H9 (cell line): ENCODE results near the gene GCLC. TPM values are rescaled to one million over a fixed set of nuclear protein-coding genes. Genes with fewer than 3 reads are reported as not detected.

Source experiments
- DNase-seq: peaks from one replicate; pipeline ENCODE4 v3.0.0-alpha.2; 2017
- H2AFZ ChIP-seq: one replicate; pipeline ENCODE4 v1.6.1; 2013; ENCODE audit warnings: mild to moderate bottlenecking, low read length, control low read depth, moderate library complexity
- H2AK5ac ChIP-seq: 2 replicates; pipeline ENCODE4 v1.6.1; 2013; ENCODE audit warnings: low read length, control low read depth, mixed read lengths; ENCODE audit not compliant: insufficient read length
- H2BK120ac ChIP-seq: one replicate; pipeline ENCODE4 v1.6.1; 2013; ENCODE audit warnings: low read depth, mild to moderate bottlenecking, low read length, control low read depth, inconsistent platforms; ENCODE audit not compliant: poor library complexity, severe bottlenecking
- H2BK12ac ChIP-seq: 2 replicates; pipeline ENCODE4 v1.6.1; 2013; ENCODE audit warnings: low read length, control low read depth, mixed read lengths, low read depth; ENCODE audit not compliant: insufficient read length
- H2BK15ac ChIP-seq: 2 replicates; pipeline ENCODE4 v1.6.1; 2013; ENCODE audit warnings: low read depth, low read length, control low read depth
- H2BK20ac ChIP-seq: one replicate; pipeline ENCODE4 v1.6.1; 2013; ENCODE audit warnings: low read depth, mild to moderate bottlenecking, low read length, control low read depth, inconsistent platforms; ENCODE audit not compliant: poor library complexity, severe bottlenecking
- H2BK5ac ChIP-seq: 2 replicates; pipeline ENCODE4 v1.6.1; 2013; ENCODE audit warnings: low read length, control low read depth, mixed read lengths; ENCODE audit not compliant: insufficient read length
- H3K14ac ChIP-seq: 2 replicates; pipeline ENCODE4 v1.6.1; 2013; ENCODE audit warnings: low read length, control low read depth; ENCODE audit not compliant: insufficient read depth
- H3K18ac ChIP-seq: 2 replicates; pipeline ENCODE4 v1.6.1; 2013; ENCODE audit warnings: low read depth, mild to moderate bottlenecking, mixed read lengths, low read length, control low read depth; ENCODE audit not compliant: insufficient read length
- H3K23ac ChIP-seq: 2 replicates; pipeline ENCODE4 v1.6.1; 2013; ENCODE audit warnings: low read length, control low read depth, mixed read lengths, low read depth; ENCODE audit not compliant: insufficient read length
- H3K23me2 ChIP-seq: 2 replicates; pipeline ENCODE4 v1.6.1; 2013; ENCODE audit warnings: low read depth, mild to moderate bottlenecking, mixed read lengths, low read length, control low read depth; ENCODE audit not compliant: insufficient read length, poor library complexity, severe bottlenecking
- H3K27ac ChIP-seq: 2 replicates; pipeline ENCODE4 v1.5.1; 2013; ENCODE audit warnings: low read length, control low read depth, mixed read lengths, low read depth; ENCODE audit not compliant: insufficient read length
- H3K27me3 ChIP-seq: 2 replicates; pipeline ENCODE4 v1.6.1; 2013; ENCODE audit warnings: low read length, control low read depth, inconsistent platforms; ENCODE audit not compliant: insufficient read depth
- H3K4ac ChIP-seq: 2 replicates; pipeline ENCODE4 v1.6.1; 2013; ENCODE audit warnings: low read depth, mild to moderate bottlenecking, control low read depth, inconsistent platforms, low read length, moderate library complexity
- H3K4me1 ChIP-seq: 2 replicates; pipeline ENCODE4 v1.6.1; 2013; ENCODE audit warnings: low read length, control low read depth, inconsistent platforms; ENCODE audit not compliant: insufficient read depth
- H3K4me2 ChIP-seq: 2 replicates; pipeline ENCODE4 v1.6.1; 2013; ENCODE audit warnings: low read length, control low read depth, mixed read lengths; ENCODE audit not compliant: insufficient read length, insufficient read depth
- H3K56ac ChIP-seq: 2 replicates; pipeline ENCODE4 v1.6.1; 2013; ENCODE audit warnings: low read depth, mild to moderate bottlenecking, mixed read lengths, low read length, control low read depth; ENCODE audit not compliant: insufficient read length
- H3K79me1 ChIP-seq: 2 replicates; pipeline ENCODE4 v1.6.1; 2013; ENCODE audit warnings: low read depth, mild to moderate bottlenecking, moderate library complexity, low read length, control low read depth, inconsistent platforms; ENCODE audit not compliant: insufficient read depth, poor library complexity, severe bottlenecking
- H3K79me2 ChIP-seq: 2 replicates; pipeline ENCODE4 v1.6.1; 2013; ENCODE audit warnings: low read length, control low read depth, inconsistent platforms; ENCODE audit not compliant: insufficient read depth
- H3K9ac ChIP-seq: 2 replicates; pipeline ENCODE4 v1.6.1; 2013; ENCODE audit warnings: low read length, control low read depth, mixed read lengths; ENCODE audit not compliant: insufficient read length; ENCODE audit errors: extremely low read depth
- H3K9me3 ChIP-seq: one replicate; pipeline ENCODE4 v1.6.1; 2013; ENCODE audit warnings: low read depth, low read length, inconsistent platforms; ENCODE audit not compliant: control insufficient read depth
- H3T11ph ChIP-seq: one replicate; pipeline ENCODE4 v1.6.1; 2013; ENCODE audit warnings: mild to moderate bottlenecking, low read length, control low read depth, inconsistent platforms
- H4K20me1 ChIP-seq: one replicate; pipeline ENCODE4 v1.6.1; 2013; ENCODE audit not compliant: control insufficient read depth, insufficient read length, insufficient read depth
- H4K5ac ChIP-seq: 2 replicates; pipeline ENCODE4 v1.6.1; 2013; ENCODE audit warnings: low read depth, mild to moderate bottlenecking, mixed read lengths, low read length, control low read depth; ENCODE audit not compliant: insufficient read length
- H4K8ac ChIP-seq: replicated peaks from 2 replicates; pipeline ENCODE4 v1.6.1; 2013; ENCODE audit warnings: low read length, control low read depth, mixed read lengths, low read depth; ENCODE audit not compliant: insufficient read length
- H4K91ac ChIP-seq: 2 replicates; pipeline ENCODE4 v1.6.1; 2013; ENCODE audit warnings: low read depth, mild to moderate bottlenecking, moderate library complexity, mixed read lengths, low read length, control low read depth; ENCODE audit not compliant: insufficient read length
- H3K27ac Mint-ChIP-seq, 3 experiments: 2 replicates in 2 of 3; 3 replicates in 1 of 3; pipeline ENCODE4 v1.8.0; 2020 to 2021; ENCODE audit warnings: mixed read lengths in 3 of 3, mild to moderate bottlenecking in 1 of 3, moderate library complexity in 1 of 3
- H3K27me3 Mint-ChIP-seq: 2 replicates; pipeline ENCODE4 v1.8.0; 2021; ENCODE audit warnings: low read depth, mild to moderate bottlenecking, moderate library complexity, mixed read lengths
- H3K36me3 Mint-ChIP-seq, 3 experiments: 2 replicates in 2 of 3; 3 replicates in 1 of 3; pipeline ENCODE4 v1.8.0; 2020 to 2021; ENCODE audit warnings: low read depth in 3 of 3, mixed read lengths in 3 of 3; ENCODE audit not compliant: insufficient read depth in 1 of 3
- H3K4me1 Mint-ChIP-seq, 2 experiments: 2 replicates each; pipeline ENCODE4 v1.8.0; 2020; ENCODE audit warnings: mixed read lengths in 2 of 2
- H3K4me3 Mint-ChIP-seq, 2 experiments: 2 replicates in 1 of 2; 3 replicates in 1 of 2; pipeline ENCODE4 v1.8.0; 2020 to 2021; ENCODE audit warnings: mild to moderate bottlenecking in 2 of 2, mixed read lengths in 2 of 2, moderate library complexity in 1 of 2
- H3K9me3 Mint-ChIP-seq, 2 experiments: 2 replicates in 1 of 2; 3 replicates in 1 of 2; pipeline ENCODE4 v1.8.0; 2020; ENCODE audit warnings: mild to moderate bottlenecking in 2 of 2, mixed read lengths in 2 of 2, moderate library complexity in 1 of 2
- WGBS: extraction: QIAGEN DNeasy Blood & Tissue Kit; methylation state at CpG from one replicate; pipeline ENCODE4 v1.1.7; 2013; ENCODE audit warnings: missing lambda C conversion rate, low lambda C conversion rate, mixed read lengths; ENCODE audit not compliant: insufficient read length; ENCODE audit errors: extremely low coverage; 5-methylcytosine and 5-hydroxymethylcytosine counted together
- total RNA-seq: library from RNA; stranded (reverse); gene quantifications from 2 replicates; pipeline ENCODE4 v1.2.1, GENCODE V29; 2021
- TF ChIP-seq, protein P1 (sequence below): fragments of 200-600 bp; sonication (generic); conservative IDR thresholded peaks from 3 replicates; pipeline ENCODE4 v1.8.0; 2021; ENCODE audit warnings: antibody characterized with exemption, mild to moderate bottlenecking

GCLC gene
- total RNA-seq, 1 experiment from 2014 or later = 55.5 TPM

DNA sequence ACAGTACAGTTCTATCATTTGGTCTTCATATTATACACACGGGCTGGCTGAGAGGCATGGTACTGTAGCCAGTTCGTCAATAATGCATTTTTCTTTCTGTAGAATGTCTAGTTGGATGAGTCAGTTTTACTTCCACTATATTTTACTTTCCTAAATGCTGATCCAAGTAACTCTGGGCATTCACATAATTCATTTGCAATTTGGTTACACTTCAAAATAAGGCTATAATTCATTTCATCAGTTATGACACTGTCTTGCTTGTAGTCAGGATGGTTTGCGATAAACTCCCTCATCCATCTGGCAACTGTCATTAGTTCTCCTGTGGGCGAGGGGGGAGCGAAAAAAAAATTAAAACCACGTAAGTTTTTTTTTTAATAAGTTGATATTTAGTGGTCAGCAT lies 46.3 kb downstream of the GCLC start:
- Histone ChIP-seq H3K9ac (no peak overlapping the region), H3K4me2 (no peak overlapping the region), H4K5ac (no peak overlapping the region), H4K20me1 (peaks cover 2% of the 10 kb centered on the region), H3K14ac (no peak overlapping the region), H2AK5ac (no peak overlapping the region), H2BK120ac (no peak overlapping the region), H2BK5ac (no peak overlapping the region), H3K79me1 (no peaks in the 10 kb centered on the region), H3K23ac (no peak overlapping the region), H3K27me3 (no peaks in the 10 kb centered on the region), H3T11ph (no peak overlapping the region), H2BK12ac (no peak overlapping the region), H3K9me3 (no peaks in the 10 kb centered on the region), H2BK15ac (no peak overlapping the region), H3K4ac (no peak overlapping the region), H3K23me2 (no peaks in the 10 kb centered on the region), H3K56ac (no peak overlapping the region), H2BK20ac (no peak overlapping the region), H3K79me2 (no peaks in the 10 kb centered on the region), H3K4me1 (0 out of 2 replicates have a peak, but pooled peaks cover 2% of the 10 kb centered on the region), H4K8ac (no peak overlapping the region), H3K27ac (no peak overlapping the region), H4K91ac (no peak overlapping the region), H3K18ac (no peak overlapping the region), H2AFZ (no peak overlapping the region)
- no peak for DNase-seq
- no peak overlapping the region for H3K4me3 Mint-ChIP-seq
- TF ChIP-seq, protein P1, sequence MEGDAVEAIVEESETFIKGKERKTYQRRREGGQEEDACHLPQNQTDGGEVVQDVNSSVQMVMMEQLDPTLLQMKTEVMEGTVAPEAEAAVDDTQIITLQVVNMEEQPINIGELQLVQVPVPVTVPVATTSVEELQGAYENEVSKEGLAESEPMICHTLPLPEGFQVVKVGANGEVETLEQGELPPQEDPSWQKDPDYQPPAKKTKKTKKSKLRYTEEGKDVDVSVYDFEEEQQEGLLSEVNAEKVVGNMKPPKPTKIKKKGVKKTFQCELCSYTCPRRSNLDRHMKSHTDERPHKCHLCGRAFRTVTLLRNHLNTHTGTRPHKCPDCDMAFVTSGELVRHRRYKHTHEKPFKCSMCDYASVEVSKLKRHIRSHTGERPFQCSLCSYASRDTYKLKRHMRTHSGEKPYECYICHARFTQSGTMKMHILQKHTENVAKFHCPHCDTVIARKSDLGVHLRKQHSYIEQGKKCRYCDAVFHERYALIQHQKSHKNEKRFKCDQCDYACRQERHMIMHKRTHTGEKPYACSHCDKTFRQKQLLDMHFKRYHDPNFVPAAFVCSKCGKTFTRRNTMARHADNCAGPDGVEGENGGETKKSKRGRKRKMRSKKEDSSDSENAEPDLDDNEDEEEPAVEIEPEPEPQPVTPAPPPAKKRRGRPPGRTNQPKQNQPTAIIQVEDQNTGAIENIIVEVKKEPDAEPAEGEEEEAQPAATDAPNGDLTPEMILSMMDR = no peak
- no CpG with 5 or more reads among the region's 6 CpGs for WGBS
- H3K27ac Mint-ChIP-seq = no peak overlapping the region
- H3K36me3 Mint-ChIP-seq = peaks cover 5 to 46% (median 22%) of the 10 kb centered on the region in 3 experiments; a peak in 5 of 7 replicates
- peaks cover 4 to 6% of the 10 kb centered on the region in 2 experiments; a peak in 2 of 4 replicates for H3K4me1 Mint-ChIP-seq
- no peaks in the 10 kb centered on the region for H3K27me3 Mint-ChIP-seq
- H3K9me3 Mint-ChIP-seq = no peaks in the 10 kb centered on the region
